Effector memory CD8-positive, alpha-beta T cell (primary cell): ENCODE measurements around the gene ELAVL3.
A peak's percentile ranks its signal among the peaks of the same experiment; 100 is the strongest.

Experiments
- ATAC-seq: fragments of 150-1000 bp; cut with Tn5 transposase; replicated peaks from 2 replicates; pipeline ENCODE4 v1.10.0; 2021; ENCODE audit warnings: mild to moderate bottlenecking, moderate library complexity
- DNase-seq, 3 experiments: peaks; one replicate each; pipeline ENCODE4 v3.0.0; 2021
- H3K27ac Mint-ChIP-seq, 2 donors: one replicate each; pipeline ENCODE4 v1.8.0; 2022; ENCODE audit warnings: mild to moderate bottlenecking in 2 of 2, mixed read lengths in 2 of 2, moderate library complexity in 2 of 2
- H3K27me3 Mint-ChIP-seq, 2 donors: one replicate each; pipeline ENCODE4 v1.8.0; 2022; ENCODE audit warnings: mixed read lengths in 2 of 2
- H3K36me3 Mint-ChIP-seq: one replicate; pipeline ENCODE4 v1.8.0; 2022; ENCODE audit warnings: mild to moderate bottlenecking, moderate library complexity, mixed read lengths; ENCODE audit not compliant: insufficient read depth
- H3K4me1 Mint-ChIP-seq, 2 donors: one replicate each; pipeline ENCODE4 v1.8.0; 2022; ENCODE audit warnings: low read depth in 2 of 2, mixed read lengths in 2 of 2
- H3K4me3 Mint-ChIP-seq, 2 donors: one replicate each; pipeline ENCODE4 v1.8.0; 2022; ENCODE audit warnings: mild to moderate bottlenecking in 2 of 2, mixed read lengths in 2 of 2, moderate library complexity in 2 of 2
- H3K9me3 Mint-ChIP-seq, 2 donors: one replicate each; pipeline ENCODE4 v1.8.0; 2022; ENCODE audit warnings: mixed read lengths in 2 of 2

The ELAVL3 gene

GRCh38 chr19:11450570-11451326, 30.1 kb downstream of the ELAVL3 start:
- Mint-ChIP-seq H3K27me3 (no peaks in the 10 kb centered on the region), H3K4me3 (no peak overlapping the region), H3K27ac (no peak overlapping the region), H3K9me3 (no peaks in the 10 kb centered on the region), H3K4me1 (no peaks in the 10 kb centered on the region), H3K36me3 (peaks cover 8% of the 10 kb centered on the region)
- ATAC-seq = no peak
- DNase-seq = no peak

DNA sequence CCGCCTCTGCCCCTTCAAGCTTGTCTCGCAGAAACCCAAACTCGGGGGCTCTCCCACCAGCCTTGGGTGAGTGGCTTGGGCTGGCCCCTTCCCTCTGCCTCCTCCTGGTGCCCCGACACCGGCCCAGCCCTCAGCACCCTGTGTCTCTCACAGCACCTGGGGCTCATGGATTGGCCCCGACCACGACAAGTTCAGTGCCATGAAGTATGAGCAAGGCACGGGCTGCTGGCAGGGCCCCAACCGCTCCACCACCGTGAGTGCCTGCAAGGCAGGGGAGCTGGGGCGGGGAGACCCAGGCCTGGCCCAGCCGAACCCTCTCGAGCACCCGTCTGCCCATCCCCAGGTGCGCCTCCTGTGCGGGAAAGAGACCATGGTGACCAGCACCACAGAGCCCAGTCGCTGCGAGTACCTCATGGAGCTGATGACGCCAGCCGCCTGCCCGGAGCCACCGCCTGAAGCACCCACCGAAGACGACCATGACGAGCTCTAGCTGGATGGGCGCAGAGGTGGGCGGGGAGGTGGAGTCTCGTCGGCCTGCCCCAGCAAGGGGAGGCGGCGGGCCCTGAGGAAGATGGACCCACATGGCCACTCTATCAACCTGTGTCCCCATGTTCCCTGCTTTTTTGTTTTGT, 31.8 kb downstream of the ELAVL3 start:
- Mint-ChIP-seq H3K36me3 (peaks cover 14% of the 10 kb centered on the region), H3K27ac (no peak overlapping the region), H3K4me1 (peaks cover 1 to 2% of the 10 kb centered on the region in 2 donors), H3K9me3 (no peaks in the 10 kb centered on the region), H3K27me3 (no peaks in the 10 kb centered on the region), H3K4me3 (no peak overlapping the region)
- ATAC-seq (no peak), DNase-seq (no peak)

- no peak for ATAC-seq
- peaks cover 18% of the 10 kb centered on the region for H3K36me3 Mint-ChIP-seq
- no peak overlapping the region for H3K4me3 Mint-ChIP-seq
- H3K4me1 Mint-ChIP-seq = peaks cover 3% of the 10 kb centered on the region in 2 donors
- no peaks in the 10 kb centered on the region for H3K27me3 Mint-ChIP-seq
- H3K9me3 Mint-ChIP-seq = no peaks in the 10 kb centered on the region
- no peak overlapping the region for H3K27ac Mint-ChIP-seq
- no peak for DNase-seq
These were observed 32.4 kb downstream of the ELAVL3 start for GRCh38 chr19:11448410-11448809.

- DNase-seq (no peak), ATAC-seq (no peak)
- peaks cover 18% of the 10 kb centered on the region for H3K36me3 Mint-ChIP-seq
- H3K4me3 Mint-ChIP-seq = no peak overlapping the region
- peaks cover 3% of the 10 kb centered on the region in 2 donors for H3K4me1 Mint-ChIP-seq
- H3K27ac Mint-ChIP-seq = no peak overlapping the region
- no peaks in the 10 kb centered on the region for H3K9me3 Mint-ChIP-seq
- no peaks in the 10 kb centered on the region for H3K27me3 Mint-ChIP-seq
These were observed 33.2 kb downstream of the ELAVL3 start for GRCh38 chr19:11447347-11448262.

DNA sequence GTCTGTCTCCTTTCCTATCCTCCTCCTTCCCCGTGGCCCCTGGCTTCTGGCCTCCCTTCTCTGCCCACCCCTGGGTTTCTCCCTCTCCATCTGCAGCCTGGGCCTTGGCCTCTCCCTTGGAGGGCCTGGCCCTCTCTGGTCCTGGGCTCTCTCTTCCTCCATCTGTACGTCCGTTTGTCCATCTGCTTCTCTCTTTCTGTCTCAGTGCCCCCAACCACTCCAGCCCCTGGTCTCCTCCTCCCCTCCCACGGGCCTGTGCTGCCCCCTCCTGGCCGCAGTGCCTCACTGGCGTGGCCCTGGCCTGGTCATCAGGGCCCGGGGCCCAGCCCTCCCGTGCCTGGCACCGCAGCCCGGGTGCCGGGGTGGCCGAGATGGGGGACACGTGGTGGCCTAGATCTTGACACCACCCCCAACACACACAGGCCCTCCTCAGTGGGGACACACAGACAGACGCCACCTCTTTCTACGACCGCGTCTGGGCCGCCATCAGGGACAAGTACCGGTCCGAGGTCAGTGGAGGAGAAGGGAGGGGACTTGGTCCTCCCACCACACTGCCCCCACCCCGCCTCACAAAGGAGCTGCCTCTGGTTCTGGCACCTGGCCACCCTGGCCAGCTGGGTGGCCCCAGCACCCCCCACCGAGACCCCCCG, 34.1 kb downstream of the ELAVL3 start:
- Mint-ChIP-seq H3K36me3 (peaks cover 23% of the 10 kb centered on the region), H3K27me3 (no peaks in the 10 kb centered on the region), H3K4me1 (peaks cover 7 to 8% of the 10 kb centered on the region in 2 donors), H3K9me3 (no peaks in the 10 kb centered on the region), H3K27ac (no peak overlapping the region), H3K4me3 (no peak overlapping the region)
- peak; percentile 42 for ATAC-seq
- DNase-seq = peak; percentile 32 to 48 (median 39)

DNA sequence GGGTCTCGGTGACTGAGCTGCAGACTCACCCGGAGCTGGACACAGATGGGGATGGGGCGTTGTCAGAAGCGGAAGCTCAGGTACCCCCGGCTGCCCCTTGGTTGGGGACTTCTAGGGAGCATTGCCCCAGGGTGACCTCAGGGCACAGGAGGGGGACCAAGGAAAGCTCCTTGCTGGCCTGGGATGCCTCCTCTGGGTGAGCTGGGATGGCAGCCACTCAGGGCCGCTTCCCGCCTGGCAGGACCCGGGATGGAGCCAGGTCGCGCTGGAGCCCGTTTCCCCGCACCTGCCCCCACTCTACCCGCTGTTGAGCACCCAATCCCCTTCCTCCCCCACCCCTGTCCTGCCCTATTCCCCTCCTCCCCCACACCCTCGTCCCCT, 34.6 kb downstream of the ELAVL3 start:
- Mint-ChIP-seq H3K9me3 (no peaks in the 10 kb centered on the region), H3K27me3 (no peaks in the 10 kb centered on the region), H3K27ac (no peak overlapping the region), H3K4me3 (no peak overlapping the region), H3K36me3 (peaks cover 24% of the 10 kb centered on the region), H3K4me1 (peaks cover 8 to 9% of the 10 kb centered on the region in 2 donors)
- ATAC-seq (no peak), DNase-seq (no peak)

GRCh38 chr19:11445141-11445540, 35.7 kb downstream of the ELAVL3 start:
- H3K9me3 Mint-ChIP-seq = no peaks in the 10 kb centered on the region
- H3K36me3 Mint-ChIP-seq = peaks cover 31% of the 10 kb centered on the region
- peak overlapping the region in 1 of 2 donors; percentile 23 for H3K27ac Mint-ChIP-seq

GRCh38 chr19:11444059-11444458, 36.8 kb downstream of the ELAVL3 start:
- Mint-ChIP-seq H3K36me3 (peaks cover 34% of the 10 kb centered on the region), H3K27me3 (no peaks in the 10 kb centered on the region), H3K27ac (peak overlapping the region in 1 of 2 donors; percentile 31), H3K4me3 (no peak overlapping the region), H3K4me1 (peaks cover 13 to 14% of the 10 kb centered on the region in 2 donors), H3K9me3 (no peaks in the 10 kb centered on the region)
- ATAC-seq (no peak), DNase-seq (no peak)

More at GRCh38 chr19:11445141-11445540, 35.7 kb downstream of the ELAVL3 start:
- ATAC-seq (no peak), DNase-seq (no peak)
- Mint-ChIP-seq H3K4me1 (peaks cover 13 to 14% of the 10 kb centered on the region in 2 donors), H3K27me3 (no peaks in the 10 kb centered on the region), H3K4me3 (no peak overlapping the region)

GRCh38 chr19:11437955-11438354, 42.9 kb downstream of the ELAVL3 start:
- H3K9me3 Mint-ChIP-seq = no peaks in the 10 kb centered on the region
- peaks cover 50% of the 10 kb centered on the region for H3K36me3 Mint-ChIP-seq
- ATAC-seq = no peak
- no peak for DNase-seq
- no peaks in the 10 kb centered on the region for H3K27me3 Mint-ChIP-seq
- peaks cover 28 to 29% of the 10 kb centered on the region in 2 donors for H3K4me1 Mint-ChIP-seq
- peak overlapping the region; percentile 3 to 43 for H3K4me3 Mint-ChIP-seq
- no peak overlapping the region for H3K27ac Mint-ChIP-seq

GRCh38 chr19:11435833-11436313, 45.0 kb downstream of the ELAVL3 start:
- no peaks in the 10 kb centered on the region for H3K9me3 Mint-ChIP-seq
- H3K4me1 Mint-ChIP-seq = peaks cover 21% of the 10 kb centered on the region in 2 donors
- peak overlapping the region; percentile 95 for H3K27ac Mint-ChIP-seq
- peak overlapping the region; percentile 98 for H3K4me3 Mint-ChIP-seq
- peaks cover 40% of the 10 kb centered on the region for H3K36me3 Mint-ChIP-seq
- ATAC-seq = no peak
- peak in 1 of 3 experiments; percentile 18 for DNase-seq
- peaks cover 0 to under 1% of the 10 kb centered on the region in 2 donors for H3K27me3 Mint-ChIP-seq

- peaks cover 18% of the 10 kb centered on the region in 2 donors for H3K4me1 Mint-ChIP-seq
- peaks cover 0 to 7% of the 10 kb centered on the region in 2 donors for H3K27me3 Mint-ChIP-seq
- peak within 1 kb of the TSS; percentile 98 for H3K4me3 Mint-ChIP-seq
- peak; percentile 92 for ATAC-seq
- H3K36me3 Mint-ChIP-seq = peaks cover 34% of the 10 kb centered on the region
- H3K9me3 Mint-ChIP-seq = no peaks in the 10 kb centered on the region
- DNase-seq = peak; percentile 98
- H3K27ac Mint-ChIP-seq = peak within 1 kb of the TSS; percentile 95
These were observed 45.6 kb downstream of the ELAVL3 start, which contains the start of the genes ODAD3 and PRKCSH for GRCh38 chr19:11435057-11435832. Gene ODAD3 (minus strand): TSS chr19:11435121. CDS start chr19:11435016, 105 bp downstream. Gene PRKCSH (plus strand): TSS chr19:11435635. CDS start chr19:11436118, 483 bp downstream.

DNA sequence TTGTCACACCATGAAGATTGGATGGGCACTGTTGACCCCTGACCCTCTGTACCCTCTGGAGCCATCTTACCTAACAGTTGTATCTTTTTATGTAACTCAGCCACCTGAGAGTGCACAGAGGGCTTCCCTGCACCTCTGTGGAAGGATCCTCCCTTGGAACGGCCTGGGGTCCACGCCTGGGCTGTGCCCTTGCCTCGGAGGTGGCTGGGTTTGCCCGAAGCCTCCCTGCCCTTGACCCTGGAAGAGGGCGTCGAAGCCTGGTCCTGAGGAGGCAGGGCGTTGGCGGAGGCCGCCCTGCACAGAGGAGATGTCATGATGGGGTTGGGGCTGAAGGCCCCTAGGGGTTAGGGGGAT, 46.2 kb downstream of the ELAVL3 start:
- Mint-ChIP-seq H3K4me3 (peak overlapping the region; percentile 98), H3K4me1 (peaks cover 18% of the 10 kb centered on the region in 2 donors), H3K36me3 (peaks cover 32% of the 10 kb centered on the region), H3K27ac (peak overlapping the region; percentile 95), H3K27me3 (peaks cover 0 to 8% of the 10 kb centered on the region in 2 donors), H3K9me3 (no peaks in the 10 kb centered on the region)
- DNase-seq (peak in 1 of 3 experiments; percentile 15), ATAC-seq (peak; percentile 7)
